Stimulated activated CD4-positive, alpha-beta T cell treated with anti-CD3 and anti-CD28 coated beads, Interleukin-1b, Interleukin-23, amount 100 ng/mL, for 1 hour (primary cell): Measurements from ENCODE around the gene SCARB1.
A peak's percentile ranks its signal among the peaks of the same experiment; 100 is the strongest.

ENCODE experiments used
- DNase-seq, 2 donors: peaks; one replicate each; pipeline ENCODE4 v3.0.0-alpha.2; 2020; ENCODE audit warnings: low read depth in 2 of 2

Gene SCARB1

DNA sequence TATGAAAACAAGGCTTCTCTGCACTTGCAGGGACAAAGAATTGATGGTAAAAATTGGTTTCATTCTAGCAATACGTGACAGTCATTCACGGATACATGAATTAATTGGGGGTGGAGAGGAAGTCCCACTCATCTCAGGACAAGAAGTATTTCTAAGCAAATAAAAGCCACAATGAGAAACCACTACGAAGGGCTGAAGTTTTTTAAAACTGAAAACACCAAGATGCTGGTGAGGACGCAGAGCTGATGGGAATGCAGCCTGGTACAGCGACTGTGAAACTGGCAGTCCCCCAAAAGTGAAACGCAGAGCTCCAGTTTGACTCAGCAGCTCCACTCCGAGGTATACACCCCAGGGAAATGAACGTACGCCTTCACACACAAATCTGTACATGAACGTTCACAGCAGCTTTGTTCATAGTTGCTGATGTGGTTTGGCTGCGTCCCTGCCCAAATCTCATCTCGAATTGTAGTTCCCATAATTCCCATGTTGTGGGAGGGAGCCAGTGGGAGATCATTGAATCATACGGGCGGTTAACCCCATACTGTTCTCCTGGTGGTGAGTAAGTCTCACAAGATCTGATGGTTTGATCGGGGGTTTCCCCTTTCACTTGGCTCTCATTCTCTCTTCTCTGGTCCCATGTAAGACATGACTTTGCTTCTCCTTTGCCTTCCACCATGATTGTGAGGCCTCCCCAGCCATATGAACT lies 89.0 kb downstream of the SCARB1 start:
- peak; percentile 3 to 25 for DNase-seq

DNA sequence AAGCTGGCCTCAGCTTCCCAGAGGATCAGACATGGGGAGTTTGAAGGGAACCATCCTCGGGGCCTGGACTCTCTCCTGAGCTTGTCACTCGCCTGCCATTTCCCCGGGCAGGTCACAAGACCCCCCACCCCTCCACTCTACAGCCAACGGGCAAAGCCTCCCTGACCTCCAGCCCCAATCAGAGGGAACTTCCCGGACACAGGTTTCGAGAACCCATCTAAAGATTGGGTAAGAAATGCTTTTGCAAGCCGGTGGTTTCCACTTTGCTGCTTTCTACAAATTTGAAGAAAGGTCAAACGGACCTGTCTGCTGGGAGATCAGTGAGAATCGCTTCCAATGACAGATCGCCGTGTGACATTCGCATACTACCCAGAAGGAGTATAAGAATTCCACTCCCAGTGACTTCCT lies 89.6 kb downstream of the SCARB1 start:
- no peak for DNase-seq

GRCh38 chr12:124772289-124773170 lies 91.1 kb downstream of the SCARB1 start:
- no peak for DNase-seq

GRCh38 chr12:124771462-124772288 lies 92.0 kb downstream of the SCARB1 start:
- DNase-seq = peak; percentile 48 to 90

DNA sequence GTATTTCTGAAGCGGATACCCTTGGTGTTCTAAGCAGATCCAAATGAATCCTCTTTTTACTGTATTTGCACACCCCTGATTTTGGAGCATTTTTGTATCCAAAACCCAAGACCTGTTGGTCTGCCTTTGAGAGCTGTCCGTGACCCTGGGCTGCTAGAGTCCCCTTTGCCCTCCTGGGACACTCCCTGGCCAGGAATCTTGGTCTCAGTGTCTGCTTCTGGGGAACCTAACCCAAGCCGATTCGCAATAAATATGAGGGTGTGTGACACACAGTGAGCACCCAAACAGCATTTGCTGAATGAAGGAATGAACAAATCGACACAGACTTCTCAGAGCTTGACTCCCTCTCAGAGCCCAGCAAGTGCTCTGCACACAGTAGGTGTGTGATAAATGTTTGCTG lies 92.9 kb downstream of the SCARB1 start:
- DNase-seq = no peak

DNA sequence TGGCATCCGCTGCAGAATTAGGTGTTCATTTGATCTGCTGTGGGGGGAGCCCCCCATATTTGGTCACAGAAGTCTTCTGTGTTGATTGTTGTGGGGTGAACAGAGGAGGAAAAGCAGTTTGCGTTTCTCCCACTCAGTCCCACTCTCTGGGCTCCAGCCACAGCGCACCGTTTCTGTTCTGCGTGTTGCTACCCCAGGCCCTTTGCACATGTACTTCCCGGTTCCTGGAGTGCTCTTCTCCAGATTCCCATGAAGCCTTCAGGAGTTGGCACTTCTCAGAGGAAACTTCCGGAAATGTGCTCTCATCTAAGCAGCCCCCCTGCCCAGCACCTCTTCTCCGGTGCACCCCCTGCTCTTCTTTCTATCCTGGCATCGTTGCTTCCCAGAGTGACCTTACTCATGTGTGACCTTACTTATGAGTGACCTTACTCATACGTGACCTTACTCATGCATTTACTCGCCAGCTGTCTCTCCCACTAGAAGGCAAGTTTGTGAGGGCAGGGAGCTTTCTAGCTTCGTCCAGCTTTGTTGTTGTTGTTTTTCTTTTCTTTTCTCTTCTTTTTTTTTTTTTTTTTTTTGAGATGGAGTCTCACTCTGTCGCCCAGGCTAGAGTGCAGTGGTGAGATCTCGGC lies 93.7 kb downstream of the SCARB1 start:
- no peak for DNase-seq

DNA sequence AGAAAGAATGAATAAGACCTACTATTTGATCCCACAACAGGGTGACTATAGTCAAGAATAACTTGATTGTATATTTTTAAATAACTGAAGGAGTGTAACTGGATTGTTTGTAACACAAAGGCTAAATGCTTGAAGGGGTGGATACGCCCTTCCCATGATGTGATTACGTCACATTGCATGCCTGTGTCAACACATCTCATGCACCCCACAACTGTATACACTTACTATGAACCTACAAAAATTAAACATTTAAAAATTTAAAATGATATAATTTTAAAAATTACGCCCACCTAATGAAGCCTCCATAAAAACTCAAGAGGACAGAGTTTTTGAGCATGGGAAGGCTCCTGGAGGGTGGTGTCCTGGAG lies 94.5 kb downstream of the SCARB1 start:
- DNase-seq = no peak

GRCh38 chr12:124768452-124769162 lies 95.1 kb downstream of the SCARB1 start:
- DNase-seq = no peak

DNA sequence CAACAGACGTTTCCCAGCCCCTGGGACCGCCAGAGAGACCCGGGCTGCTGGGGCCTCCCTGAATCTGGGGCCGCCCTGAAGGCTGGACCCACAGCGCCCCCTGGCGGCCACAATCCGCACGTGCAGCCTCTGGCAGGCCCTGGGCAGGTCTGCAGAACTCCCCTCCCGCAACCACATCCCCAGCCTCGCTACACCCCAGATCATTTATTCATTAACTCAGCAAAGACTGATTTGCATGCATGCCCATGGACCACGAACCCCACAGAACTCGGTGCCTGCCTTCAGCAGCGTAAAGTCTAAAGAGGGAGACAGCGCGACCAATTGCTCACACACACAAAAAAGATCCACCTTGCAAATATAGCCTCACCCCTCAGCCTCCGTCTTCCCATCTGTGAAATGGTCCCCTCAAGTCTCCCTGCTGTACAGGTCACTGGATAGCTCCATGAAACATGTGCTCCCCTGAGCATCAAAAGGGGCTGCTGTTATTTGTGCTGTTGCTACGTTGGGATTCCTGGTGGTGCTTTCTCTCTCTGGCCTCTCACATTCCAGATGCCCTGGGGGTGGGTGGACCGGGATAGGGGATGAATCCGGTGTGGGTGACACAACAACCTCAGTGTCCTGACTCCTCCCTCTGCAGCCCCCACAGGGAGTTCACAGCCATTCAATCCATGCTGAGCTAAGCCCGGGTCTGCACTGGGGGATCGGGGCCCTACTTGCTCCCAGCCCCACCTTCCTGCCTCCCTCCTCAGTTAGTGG lies 96.4 kb downstream of the SCARB1 start:
- DNase-seq = peak; percentile 65 to 77

DNA sequence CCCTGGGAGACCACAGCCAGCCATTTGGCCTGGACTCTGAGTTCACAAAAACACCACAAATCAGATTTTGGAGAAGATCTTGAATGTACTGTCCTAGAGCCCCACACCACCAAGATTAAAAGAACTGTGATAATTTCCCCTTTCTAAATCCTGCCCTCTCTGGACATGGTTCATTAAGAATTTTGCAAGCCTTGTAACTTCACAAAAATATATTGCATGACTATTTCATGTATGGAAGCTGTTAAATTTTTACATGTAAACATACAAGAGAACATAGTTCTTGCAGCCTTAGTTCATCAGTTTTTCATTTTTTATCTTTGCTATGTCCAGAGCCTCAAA lies 97.0 kb downstream of the SCARB1 start:
- no peak for DNase-seq

DNA sequence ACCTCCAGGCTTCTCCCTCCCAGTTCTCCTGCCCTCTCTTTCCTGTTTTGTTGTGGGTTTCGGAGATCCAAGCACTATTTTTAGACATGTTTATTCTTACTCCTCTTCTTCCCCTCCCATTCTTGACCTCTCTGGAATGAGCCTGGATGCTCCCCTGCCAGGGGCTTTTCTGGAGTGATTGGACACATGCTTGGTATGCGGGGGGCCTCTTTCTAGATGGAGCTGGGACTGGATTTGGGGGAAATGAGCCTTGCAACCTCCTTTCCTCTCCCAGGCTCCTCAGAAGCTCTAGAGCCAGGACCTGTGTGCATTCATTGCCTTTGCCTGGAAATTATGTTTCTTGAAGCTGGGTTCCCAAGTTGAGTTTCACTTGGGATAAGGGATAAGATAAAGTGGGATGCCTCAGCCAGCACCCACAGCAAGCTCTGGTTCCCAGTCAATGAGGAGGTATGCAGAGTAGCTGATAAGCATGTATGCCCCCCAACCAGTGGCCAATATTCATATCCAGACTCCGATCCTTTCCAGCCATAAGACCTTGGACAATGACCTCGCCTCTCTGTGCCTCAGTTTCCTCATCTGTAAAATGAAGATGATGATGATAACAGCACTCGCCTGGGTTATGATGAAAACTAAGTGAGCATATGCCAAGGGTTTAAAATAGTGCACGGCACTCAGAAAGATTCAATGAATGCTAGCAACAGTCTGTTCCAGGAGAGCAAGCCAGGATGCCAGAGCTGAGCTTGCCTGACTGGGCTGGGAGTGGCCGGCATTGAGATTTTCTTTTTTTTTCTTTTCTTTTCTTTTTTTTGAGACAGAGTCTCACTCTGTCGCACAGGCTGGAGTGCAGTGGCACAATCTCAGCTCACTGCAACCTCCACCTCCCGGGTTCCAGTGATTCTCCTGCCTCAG lies 97.8 kb downstream of the SCARB1 start:
- no peak for DNase-seq

- DNase-seq = no peak
These were observed 98.6 kb downstream of the SCARB1 start for GRCh38 chr12:124764870-124765580.

GRCh38 chr12:124764451-124764850 lies 99.2 kb downstream of the SCARB1 start:
- no peak for DNase-seq

GRCh38 chr12:124763594-124763979 lies 100.1 kb downstream of the SCARB1 start:
- no peak for DNase-seq

GRCh38 chr12:124762791-124763593 lies 100.7 kb downstream of the SCARB1 start:
- no peak for DNase-seq

DNA sequence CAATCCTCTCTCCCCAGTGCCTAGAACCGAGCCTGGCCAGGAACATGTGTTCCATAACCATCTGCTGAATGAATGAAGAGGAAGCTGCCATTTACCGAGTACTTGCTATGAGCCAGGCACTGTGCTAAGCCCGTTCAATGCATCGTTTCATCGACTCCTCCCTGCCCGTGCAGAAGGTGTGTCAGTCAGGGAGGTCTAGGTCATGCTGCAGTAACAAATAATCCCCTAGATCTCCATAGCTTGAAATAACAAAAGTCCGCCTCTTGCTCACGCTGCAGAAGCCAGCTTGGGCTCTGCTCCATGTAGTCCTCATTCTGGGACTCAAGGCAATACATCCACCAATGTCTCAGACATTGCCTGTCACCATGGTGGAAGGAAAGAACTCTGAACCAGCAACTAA lies 101.3 kb downstream of the SCARB1 start:
- DNase-seq = no peak

- no peak for DNase-seq
These were observed 101.8 kb downstream of the SCARB1 start for GRCh38 chr12:124761871-124762270.

DNA sequence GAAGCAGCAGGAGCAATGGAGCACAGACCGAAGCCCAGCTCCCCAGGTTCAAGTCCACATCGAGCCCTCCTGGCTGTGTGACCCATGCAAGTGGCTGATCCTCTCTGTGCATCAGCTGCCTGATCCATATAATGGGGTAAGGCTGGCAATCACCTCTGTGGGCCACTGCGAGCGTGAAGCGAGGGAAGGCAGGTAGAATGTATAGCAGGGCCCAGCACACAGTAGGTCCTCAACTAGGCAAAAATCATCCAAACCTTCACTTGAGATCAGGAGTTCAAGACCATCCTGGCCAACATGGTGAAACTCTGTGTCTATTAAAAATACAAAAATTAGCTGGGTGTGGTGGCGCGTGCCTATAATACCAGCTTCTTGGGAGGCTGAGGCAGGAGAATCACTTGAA lies 102.6 kb downstream of the SCARB1 start:
- no peak for DNase-seq
